GM19395 (cell line): ENCODE measurements around the gene DKK1.

Source experiments
- ATAC-seq: cut with Tn5 transposase; IDR thresholded peaks from one replicate; pipeline ENCODE4 v1.9.1; 2021; ENCODE audit warnings: mild to moderate bottlenecking, moderate library complexity; ENCODE audit not compliant: unreplicated experiment

The DKK1 gene

GRCh38 chr10:52313933-52314821, at the start of gene DKK1:
Gene DKK1, plus strand, starts transcription at chr10:52314281. Its CDS starts 154 bp downstream, at chr10:52314435.
- no peak for ATAC-seq

GRCh38 chr10:52265131-52265926, 48.8 kb upstream of the DKK1 start:
- no peak for ATAC-seq

GRCh38 chr10:52266858-52267257, 47.2 kb upstream of the DKK1 start:
- no peak for ATAC-seq

DNA sequence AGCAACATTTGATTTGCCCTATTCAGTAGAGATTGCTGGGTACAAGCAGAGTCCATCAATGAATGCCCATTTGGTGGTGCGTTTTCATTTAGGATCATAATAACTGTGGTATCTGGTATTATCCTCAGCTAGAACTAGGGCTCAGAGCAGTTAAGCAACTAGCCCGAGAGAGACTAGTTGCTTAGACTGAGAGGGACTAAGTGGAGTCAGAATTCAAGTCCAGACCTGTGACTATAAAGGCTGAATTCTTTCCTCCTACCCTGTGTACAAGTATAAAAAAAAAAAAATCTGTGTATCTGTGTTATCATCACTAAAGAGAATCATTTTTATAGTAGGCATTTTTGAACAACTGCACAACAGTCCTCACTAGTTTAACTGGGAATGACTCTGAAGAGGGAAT, 45.3 kb upstream of the DKK1 start:
- ATAC-seq, result no peak

DNA sequence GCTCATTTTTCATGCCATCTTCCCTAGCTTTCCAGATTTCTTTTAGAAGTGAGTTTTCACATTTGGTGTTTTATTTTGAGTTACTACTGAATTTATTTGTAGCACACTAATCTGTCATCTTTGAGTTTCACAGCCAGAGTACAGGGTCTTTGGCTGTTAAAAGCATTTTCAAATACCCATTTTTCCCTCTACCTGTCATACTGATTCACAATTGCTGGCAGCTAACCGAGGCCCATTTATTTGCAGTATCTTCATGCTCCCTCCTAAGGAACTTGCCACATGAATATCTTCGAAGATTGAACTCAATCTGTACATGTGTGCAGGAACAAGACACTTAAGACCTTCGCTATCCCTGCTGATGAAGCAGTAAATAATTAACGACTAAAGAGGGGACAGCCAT, 44.8 kb upstream of the DKK1 start:
- no peak for ATAC-seq

DNA sequence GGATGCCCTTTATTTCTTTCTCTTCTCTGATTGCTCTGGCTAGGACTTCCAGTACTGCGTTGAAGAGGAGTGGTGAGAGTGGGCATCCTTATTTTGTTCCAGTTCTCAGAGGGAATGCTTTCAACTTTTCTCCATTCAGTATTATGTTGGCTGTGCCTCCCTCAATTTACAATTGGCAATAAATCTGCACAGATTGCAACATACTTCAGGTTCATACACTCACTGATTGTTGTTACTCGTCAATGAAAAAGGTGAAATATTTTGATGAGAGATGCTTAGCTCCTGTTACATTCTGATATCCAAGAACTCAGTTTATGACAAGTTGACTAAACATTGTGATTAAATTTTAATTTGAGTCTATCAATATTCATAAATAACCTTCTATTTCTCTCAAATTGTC, 37.9 kb upstream of the DKK1 start:
- ATAC-seq, result no peak

DNA sequence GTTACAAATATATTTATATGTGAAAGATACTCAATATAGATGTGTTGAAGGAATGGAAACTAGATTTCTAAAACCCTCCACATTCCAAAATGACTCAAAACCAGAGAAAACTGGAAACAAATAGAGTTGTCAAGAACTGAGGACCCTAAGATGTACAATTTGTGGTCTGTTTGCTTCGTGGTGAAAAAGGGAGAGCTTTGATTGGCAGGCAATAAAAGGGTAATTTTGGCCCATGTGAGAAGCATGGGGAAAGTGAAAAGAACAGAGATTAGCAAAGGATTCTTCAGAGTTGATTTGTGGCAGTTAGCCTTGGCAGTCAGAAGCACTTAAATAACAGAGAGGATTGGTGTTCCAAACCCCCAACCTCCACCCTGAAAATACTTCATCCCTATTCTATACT, 37.1 kb upstream of the DKK1 start:
- no peak for ATAC-seq

GRCh38 chr10:52279546-52279945, 34.5 kb upstream of the DKK1 start:
- no peak for ATAC-seq

DNA sequence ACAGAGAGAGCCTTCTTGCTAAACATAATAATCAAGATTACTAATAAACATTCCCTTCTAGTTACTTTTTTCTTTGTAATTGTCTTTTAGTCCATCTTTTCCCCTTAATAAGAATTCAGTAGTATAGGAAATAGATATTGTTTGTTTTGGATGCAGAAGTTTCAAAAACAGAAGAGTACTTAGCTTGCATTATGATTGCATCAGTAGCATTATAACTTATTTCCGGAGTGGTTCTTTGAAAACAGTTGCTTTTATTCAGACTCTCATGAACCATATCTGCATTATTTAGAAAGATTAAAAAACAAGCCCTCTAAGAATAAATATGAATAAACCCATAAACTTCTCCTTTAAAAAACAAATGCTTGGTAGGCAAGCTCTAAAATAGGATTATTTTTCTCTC, 34.0 kb upstream of the DKK1 start:
- no peak for ATAC-seq

GRCh38 chr10:52283174-52283573, 30.9 kb upstream of the DKK1 start:
- ATAC-seq, result no peak

DNA sequence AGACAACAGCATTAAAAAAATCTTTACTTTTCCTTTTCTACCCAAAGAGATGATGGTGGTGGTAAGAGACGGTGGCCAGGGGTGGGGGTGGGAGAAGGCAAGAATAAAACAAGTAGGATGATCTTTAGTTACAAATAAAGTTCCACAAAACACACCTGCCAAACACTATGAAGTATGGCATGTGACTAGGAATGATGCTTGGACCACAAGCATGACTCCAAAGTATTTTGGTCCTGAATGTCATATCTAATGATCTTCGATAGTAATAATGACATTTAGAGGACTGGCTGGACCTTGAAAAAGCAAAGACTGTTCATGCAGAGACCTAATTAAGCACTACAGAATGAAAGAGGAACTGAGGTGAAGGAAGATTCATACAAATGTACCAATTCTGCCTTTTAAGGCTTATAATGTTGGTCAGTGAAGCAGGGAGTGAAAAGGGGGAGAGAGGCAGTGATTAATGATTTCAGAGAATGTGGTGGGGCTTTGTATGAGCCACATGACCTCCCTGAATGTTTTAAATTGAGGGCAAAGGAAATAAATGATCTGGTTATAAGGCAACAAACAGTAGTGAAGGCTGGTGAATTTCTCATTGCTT, 29.6 kb upstream of the DKK1 start:
- ATAC-seq, result no peak

- ATAC-seq, result no peak
Observed at GRCh38 chr10:52287866-52288265, 26.2 kb upstream of the DKK1 start.

GRCh38 chr10:52297747-52298146, 16.3 kb upstream of the DKK1 start:
- ATAC-seq, result no peak

DNA sequence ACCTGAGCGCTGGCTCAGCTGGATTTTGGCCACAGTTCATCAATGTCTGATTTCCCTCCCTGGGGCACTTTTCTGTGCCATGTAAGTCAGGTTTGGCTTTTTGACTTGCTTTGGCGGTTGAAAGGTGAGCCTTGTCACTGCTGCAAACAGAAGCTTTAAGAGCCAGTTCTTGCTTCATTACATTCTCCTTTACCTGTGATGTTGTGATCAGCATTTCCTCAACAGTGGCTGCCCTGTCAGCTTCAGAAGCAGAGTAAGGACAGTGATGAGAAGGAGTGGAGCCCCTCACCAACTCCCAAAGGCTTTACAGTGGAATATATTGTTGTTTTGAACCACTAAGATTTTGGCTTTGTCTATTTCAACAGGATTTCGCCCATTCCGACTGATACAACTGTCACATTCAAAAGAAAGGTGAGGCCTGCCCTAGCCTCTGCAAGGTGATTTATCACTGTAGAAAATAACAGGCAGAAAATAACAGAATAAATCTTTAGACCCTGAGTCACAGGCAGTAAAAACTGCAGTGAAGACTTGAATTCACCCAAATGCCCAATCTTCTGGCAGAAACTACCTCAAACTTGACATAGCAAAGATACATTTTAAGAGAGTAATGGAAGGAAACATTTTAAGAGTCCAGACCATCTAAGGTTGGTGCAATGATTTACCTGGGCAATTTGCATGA, 13.3 kb upstream of the DKK1 start:
- no peak for ATAC-seq

DNA sequence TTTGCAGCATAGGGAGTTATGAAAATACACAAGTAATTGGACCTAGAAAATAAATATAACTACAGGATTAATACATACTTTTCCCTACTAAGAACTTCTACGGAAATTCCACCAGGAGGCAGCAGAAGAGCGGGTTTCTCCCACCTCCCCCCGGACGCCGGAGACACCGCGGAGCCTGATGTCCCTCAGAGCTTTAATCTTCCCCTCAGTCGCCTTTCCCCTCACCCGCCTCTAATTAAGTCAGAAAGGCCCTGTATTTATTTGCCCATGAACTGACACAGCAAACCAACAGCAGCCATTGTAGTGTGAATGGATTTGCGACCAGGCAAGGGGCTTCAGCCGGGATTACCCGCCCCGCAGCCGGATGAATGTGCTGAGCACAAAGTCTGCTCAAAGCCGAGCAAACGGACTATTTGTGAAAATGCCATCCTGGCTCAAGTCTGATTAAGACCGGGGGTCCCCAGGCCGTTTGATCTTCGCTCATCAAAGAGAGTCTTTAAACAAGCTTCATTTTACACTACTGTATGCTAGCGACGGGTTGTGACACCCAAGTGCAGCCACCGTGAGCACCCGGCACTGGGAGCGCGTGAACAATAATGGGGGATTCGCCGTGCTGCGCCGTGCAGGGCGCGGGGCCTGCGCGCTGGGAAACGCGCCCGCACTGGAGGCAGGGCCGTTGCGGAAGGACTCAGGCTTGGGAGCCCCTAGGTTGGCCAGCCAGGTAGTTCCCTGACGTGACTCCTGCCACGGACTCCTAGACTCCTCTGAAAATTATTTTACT, 5.6 kb upstream of the DKK1 start:
- ATAC-seq, result peak; percentile 83

- ATAC-seq, result no peak
Observed at GRCh38 chr10:52312942-52313255, 1.2 kb upstream of the DKK1 start.

- ATAC-seq, result no peak
Observed at GRCh38 chr10:52313256-52313932, 687 bp upstream of the DKK1 start.

GRCh38 chr10:52314822-52315552, 906 bp downstream of the DKK1 start:
- ATAC-seq, result no peak

GRCh38 chr10:52316001-52316400, 1.9 kb downstream of the DKK1 start:
- no peak for ATAC-seq
